Chondrocyte (in vitro differentiated cells): Measurements from ENCODE around the gene HELZ. TPM values are rescaled to one million over a fixed set of nuclear protein-coding genes. Genes with fewer than 3 reads are reported as not detected.

Experiments
- DNase-seq: peaks from one replicate; pipeline ENCODE4 v3.0.0; 2021; ENCODE audit warnings: mixed read lengths, low spot score
- H3K27ac Mint-ChIP-seq: one replicate; pipeline ENCODE4 v1.8.0; 2021; ENCODE audit warnings: mild to moderate bottlenecking, moderate library complexity, mixed read lengths; ENCODE audit not compliant: unreplicated experiment
- H3K27me3 Mint-ChIP-seq: 2 replicates; pipeline ENCODE4 v1.8.0; 2021; ENCODE audit warnings: low read depth, mixed read lengths
- H3K36me3 Mint-ChIP-seq: 2 replicates; pipeline ENCODE4 v1.8.0; 2021; ENCODE audit warnings: low read depth, mixed read lengths
- H3K4me1 Mint-ChIP-seq: 2 replicates; pipeline ENCODE4 v1.8.0; 2021; ENCODE audit warnings: low read depth, mild to moderate bottlenecking, mixed read lengths
- H3K4me3 Mint-ChIP-seq: one replicate; pipeline ENCODE4 v1.8.0; 2021; ENCODE audit warnings: mild to moderate bottlenecking, moderate library complexity, mixed read lengths; ENCODE audit not compliant: unreplicated experiment
- H3K9me3 Mint-ChIP-seq: 2 replicates; pipeline ENCODE4 v1.8.0; 2021; ENCODE audit warnings: low read depth, mixed read lengths
- CTCF ChIP-seq: fragments of 200-600 bp; sonication (generic); IDR thresholded peaks from 2 replicates; pipeline ENCODE4 v1.5.0; 2021; ENCODE audit warnings: antibody characterized with exemption, mild to moderate bottlenecking, moderate library complexity
- total RNA-seq: library from RNA; stranded (reverse); gene quantifications from 3 replicates; pipeline ENCODE4 v1.2.1, GENCODE V29; 2021

HELZ gene
- total RNA-seq, 1 donor from 2014 or later, result 55.8 TPM

DNA sequence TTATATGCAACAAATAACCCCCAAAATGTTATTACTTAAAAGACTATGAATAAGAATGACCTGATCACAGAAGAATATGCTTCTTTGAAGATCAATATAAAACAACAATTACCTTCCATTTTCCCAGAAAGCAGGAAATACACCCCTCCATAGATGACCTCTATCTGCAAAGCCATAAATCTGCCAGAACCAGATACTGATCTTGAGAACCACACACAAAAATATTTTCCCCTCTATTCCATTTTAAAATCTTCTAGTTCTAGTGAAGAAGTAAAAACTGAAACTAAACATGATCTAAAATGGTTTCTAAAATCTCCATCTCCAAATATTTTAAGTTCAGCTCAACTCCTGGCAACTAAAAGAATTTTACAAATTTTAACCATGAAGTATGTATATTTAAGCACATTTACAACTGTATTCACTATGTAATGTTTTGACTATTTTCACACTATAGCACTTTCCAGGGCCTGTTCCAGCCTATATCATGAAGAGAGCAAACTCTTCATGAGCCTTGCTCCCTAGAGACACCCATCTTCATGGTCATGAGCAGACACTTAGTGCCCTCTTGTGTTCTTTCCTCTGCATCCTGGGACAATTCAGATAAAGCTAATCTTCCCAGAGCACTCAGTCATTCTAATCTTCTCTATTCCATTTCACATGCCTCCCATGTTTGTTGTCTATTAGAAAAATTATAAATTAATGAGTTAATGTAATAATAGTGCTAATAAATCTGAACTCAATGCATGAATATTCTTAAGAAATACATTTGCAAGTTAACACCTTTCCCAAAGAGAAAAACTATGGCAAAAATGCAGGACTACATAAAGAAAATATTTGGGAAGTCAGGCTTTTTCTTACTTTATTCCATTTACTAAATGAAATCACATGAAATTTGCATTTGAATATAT is 87.0 kb downstream of the HELZ start:
- Mint-ChIP-seq H3K4me3 (no peak overlapping the region), H3K27me3 (no peaks in the 10 kb centered on the region), H3K36me3 (peaks cover 14% of the 10 kb centered on the region), H3K27ac (peak overlapping the region; percentile 72), H3K4me1 (peaks cover 19% of the 10 kb centered on the region), H3K9me3 (no peaks in the 10 kb centered on the region)
- DNase-seq, result no peak
- peak; percentile 81 for TF ChIP-seq CTCF

DNA sequence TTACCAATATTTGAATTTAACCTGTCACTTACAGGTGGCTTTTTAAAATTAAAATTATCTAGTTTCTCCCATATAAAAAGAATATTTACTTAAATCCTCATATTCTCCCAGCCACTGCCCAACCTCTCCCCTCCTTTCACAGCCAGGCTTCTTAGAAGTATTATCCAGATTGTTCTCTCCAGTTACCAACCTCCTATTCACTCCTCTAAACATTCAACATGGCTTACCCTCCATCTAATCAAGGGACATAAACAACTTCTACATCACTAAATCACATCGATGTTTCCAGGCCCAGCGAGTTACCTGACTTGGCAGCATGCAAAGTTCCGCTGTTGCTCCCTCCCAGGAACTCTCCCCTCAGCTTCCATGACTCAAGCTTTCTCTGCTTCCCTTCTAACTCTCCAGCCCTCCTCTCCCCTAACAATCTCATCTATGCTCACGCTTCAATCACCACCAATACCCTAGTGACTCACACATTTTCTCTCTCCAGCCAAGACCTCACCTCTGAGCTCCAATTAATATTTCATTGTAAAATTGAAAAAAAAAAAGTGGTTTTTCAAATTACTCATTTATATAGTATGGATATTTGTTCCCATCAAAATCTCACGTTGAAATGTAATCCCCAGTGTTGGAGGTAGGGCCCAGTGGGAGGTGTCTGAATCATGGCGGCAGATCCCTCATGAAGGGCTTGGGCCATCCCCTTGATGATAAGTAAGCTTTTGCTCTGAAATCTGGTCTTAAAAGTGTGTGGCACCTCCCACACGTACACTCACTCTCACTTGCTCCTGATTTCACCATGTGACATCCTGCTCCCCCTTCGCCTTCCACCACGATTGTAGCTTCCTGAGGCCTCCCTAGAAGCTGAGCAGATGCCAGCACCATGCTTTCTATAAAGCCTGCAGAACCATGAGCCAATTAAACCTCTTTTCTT is 88.5 kb downstream of the HELZ start:
- H3K4me1 Mint-ChIP-seq, result peaks cover 33% of the 10 kb centered on the region
- peak overlapping the region; percentile 4 for H3K27ac Mint-ChIP-seq
- TF ChIP-seq CTCF, result no peak
- H3K36me3 Mint-ChIP-seq, result peaks cover 16% of the 10 kb centered on the region
- no peak overlapping the region for H3K4me3 Mint-ChIP-seq
- H3K9me3 Mint-ChIP-seq, result no peaks in the 10 kb centered on the region
- H3K27me3 Mint-ChIP-seq, result no peaks in the 10 kb centered on the region
- DNase-seq, result no peak

DNA sequence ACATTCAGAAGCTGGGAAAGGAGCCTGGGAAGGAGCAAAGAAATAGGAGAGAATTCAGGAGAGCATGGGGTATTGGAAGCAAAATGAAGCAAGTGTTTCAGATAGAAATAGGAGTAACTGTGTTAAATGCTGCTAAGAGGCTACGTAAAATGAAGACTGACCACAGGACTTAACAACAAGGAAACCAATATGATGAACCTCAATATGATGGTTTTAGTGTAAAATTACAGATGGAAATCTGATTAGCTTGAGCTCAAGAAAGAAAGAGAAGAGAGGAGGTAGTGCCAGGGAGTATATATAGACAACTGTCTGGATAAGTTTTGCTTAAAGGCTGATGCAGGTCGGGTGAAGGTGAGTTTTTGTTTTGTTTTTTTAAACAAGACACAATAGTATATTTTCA is 92.2 kb downstream of the HELZ start:
- no peak for TF ChIP-seq CTCF
- peaks cover 21% of the 10 kb centered on the region for H3K36me3 Mint-ChIP-seq
- no peak for DNase-seq
- no peaks in the 10 kb centered on the region for H3K27me3 Mint-ChIP-seq
- H3K27ac Mint-ChIP-seq, result no peak overlapping the region
- H3K9me3 Mint-ChIP-seq, result no peaks in the 10 kb centered on the region
- no peak overlapping the region for H3K4me3 Mint-ChIP-seq
- peaks cover 30% of the 10 kb centered on the region for H3K4me1 Mint-ChIP-seq

GRCh38 chr17:67151717-67152116 is 93.3 kb downstream of the HELZ start:
- Mint-ChIP-seq H3K9me3 (no peaks in the 10 kb centered on the region), H3K4me3 (peak overlapping the region; percentile 4), H3K36me3 (peaks cover 20% of the 10 kb centered on the region), H3K27me3 (no peaks in the 10 kb centered on the region), H3K27ac (peak overlapping the region; percentile 90), H3K4me1 (peaks cover 24% of the 10 kb centered on the region)
- TF ChIP-seq CTCF, result no peak
- DNase-seq, result no peak

DNA sequence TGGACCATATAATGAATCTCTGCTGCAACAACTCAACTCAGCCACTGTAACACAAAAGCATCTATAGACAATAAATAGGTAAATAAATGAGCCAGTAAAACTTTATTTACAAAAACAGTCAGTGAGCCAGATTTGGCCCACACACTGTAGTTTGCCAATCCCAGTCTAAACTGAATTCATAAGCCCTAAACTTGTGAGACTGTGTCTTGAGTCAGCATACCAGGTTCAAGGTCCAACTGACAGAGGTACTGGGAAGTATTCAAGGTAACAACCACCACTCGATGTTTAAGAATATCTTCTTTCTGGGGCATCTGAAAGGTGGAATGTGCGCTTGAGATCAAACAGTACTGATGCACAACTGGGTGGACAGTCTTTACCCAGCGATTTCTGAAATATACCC is 94.2 kb downstream of the HELZ start:
- DNase-seq, result no peak
- H3K9me3 Mint-ChIP-seq, result no peaks in the 10 kb centered on the region
- no peak overlapping the region for H3K4me3 Mint-ChIP-seq
- no peak for TF ChIP-seq CTCF
- peaks cover 17% of the 10 kb centered on the region for H3K36me3 Mint-ChIP-seq
- H3K4me1 Mint-ChIP-seq, result peaks cover 19% of the 10 kb centered on the region
- peak overlapping the region; percentile 57 for H3K27ac Mint-ChIP-seq
- no peaks in the 10 kb centered on the region for H3K27me3 Mint-ChIP-seq
